WERI-Rb-1 (cell line): ENCODE measurements around the gene DHRS13.

Experiments used
- DNase-seq: peaks from one replicate; pipeline ENCODE4 v3.0.0-alpha.2; 2020
- H3K27ac ChIP-seq: fragments of 250-450 bp; sonication (Bioruptor Pico); 2 replicates; pipeline ENCODE4 v1.5.1; 2020; ENCODE audit warnings: mild to moderate bottlenecking, moderate library complexity
- H3K27me3 ChIP-seq: fragments of 250-450 bp; sonication (Bioruptor Pico); 2 replicates; pipeline ENCODE4 v1.5.1; 2021; ENCODE audit warnings: mild to moderate bottlenecking, low read depth, moderate library complexity; ENCODE audit not compliant: insufficient read depth, severe bottlenecking
- H3K36me3 ChIP-seq: fragments of 250-450 bp; sonication (Bioruptor Pico); 2 replicates; pipeline ENCODE4 v1.5.1; 2020; ENCODE audit warnings: mild to moderate bottlenecking, moderate library complexity
- H3K4me3 ChIP-seq: 2 replicates; pipeline ENCODE4 v1.5.1; 2011; ENCODE audit warnings: low read depth, mild to moderate bottlenecking, control low read depth, low read length
- H3K9me3 ChIP-seq: fragments of 250-450 bp; sonication (Bioruptor Pico); 2 replicates; pipeline ENCODE4 v1.5.1; 2021; ENCODE audit warnings: mild to moderate bottlenecking, moderate library complexity; ENCODE audit not compliant: severe bottlenecking
- CTCF ChIP-seq: IDR thresholded peaks from 2 replicates; pipeline ENCODE4 v1.5.1; 2011; ENCODE audit warnings: low read depth, mild to moderate bottlenecking, control low read depth, inconsistent platforms, low read length

DHRS13 gene

GRCh38 chr17:28928061-28928460, 25.2 kb upstream of the DHRS13 start:
- H3K27ac ChIP-seq, result no peak overlapping the region
- H3K36me3 ChIP-seq, result peaks cover 54% of the 10 kb centered on the region

GRCh38 chr17:28926786-28927185, 23.9 kb upstream of the DHRS13 start:
- Histone ChIP-seq H3K27me3 (no peaks in the 10 kb centered on the region), H3K27ac (no peak overlapping the region), H3K4me3 (no peak overlapping the region), H3K9me3 (no peaks in the 10 kb centered on the region), H3K36me3 (peaks cover 64% of the 10 kb centered on the region)
- no peak for DNase-seq
- no peak for TF ChIP-seq CTCF

More at GRCh38 chr17:28928061-28928460, 25.2 kb upstream of the DHRS13 start:
- Histone ChIP-seq H3K4me3 (no peak overlapping the region), H3K27me3 (no peaks in the 10 kb centered on the region), H3K9me3 (no peaks in the 10 kb centered on the region)
- no peak for DNase-seq
- no peak for TF ChIP-seq CTCF

DNA sequence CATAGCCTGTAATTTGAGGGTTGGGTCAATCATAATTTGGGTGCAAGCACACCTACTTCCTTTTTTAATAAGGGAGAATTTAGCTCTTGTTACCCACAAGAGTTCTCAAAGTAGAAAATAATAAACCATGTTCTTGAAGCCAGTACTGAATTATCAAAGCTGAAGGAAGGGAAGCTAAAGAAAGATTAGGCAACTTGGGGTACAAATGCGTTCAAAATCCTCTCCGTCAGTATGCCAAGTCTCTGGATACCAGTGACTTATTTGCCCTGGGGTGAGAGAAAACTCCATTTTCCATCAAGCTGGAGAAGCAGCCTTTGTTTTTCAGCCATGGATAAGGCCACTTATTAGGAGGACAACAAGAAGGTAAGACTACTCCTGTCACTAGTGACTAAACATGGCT, 23.5 kb upstream of the DHRS13 start:
- Histone ChIP-seq H3K27ac (no peak overlapping the region), H3K36me3 (peaks cover 67% of the 10 kb centered on the region)
- no peak for TF ChIP-seq CTCF

GRCh38 chr17:28925912-28926365, 23.1 kb upstream of the DHRS13 start:
- peaks cover 71% of the 10 kb centered on the region for H3K36me3 ChIP-seq
- no peaks in the 10 kb centered on the region for H3K27me3 ChIP-seq
- no peak for DNase-seq
- H3K9me3 ChIP-seq, result no peaks in the 10 kb centered on the region
- no peak overlapping the region for H3K4me3 ChIP-seq
- no peak for TF ChIP-seq CTCF
- no peak overlapping the region for H3K27ac ChIP-seq

More for the DNA sequence above, 23.5 kb upstream of the DHRS13 start:
- Histone ChIP-seq H3K4me3 (no peak overlapping the region), H3K9me3 (no peaks in the 10 kb centered on the region), H3K27me3 (no peaks in the 10 kb centered on the region)
- DNase-seq, result no peak

DNA sequence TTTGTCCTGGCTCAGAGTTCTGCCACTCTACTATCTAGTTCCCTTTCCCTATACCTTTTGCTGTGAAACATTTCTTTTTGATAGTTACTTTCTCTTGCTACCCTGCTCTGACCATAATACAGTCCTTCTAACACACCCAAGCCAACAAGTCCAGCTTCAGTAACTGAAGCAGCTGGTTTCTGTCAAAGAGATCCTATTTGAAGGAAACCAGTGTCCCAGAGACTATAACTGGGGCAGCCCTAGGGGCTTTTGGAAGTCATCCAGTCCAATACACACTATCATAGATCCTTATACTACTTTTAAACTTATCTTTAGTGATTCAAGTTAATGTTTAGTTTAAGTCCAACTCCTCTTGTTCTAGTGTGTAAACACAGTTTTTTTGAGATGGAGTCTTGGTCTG, 17.3 kb upstream of the DHRS13 start:
- H3K9me3 ChIP-seq, result no peaks in the 10 kb centered on the region
- no peak overlapping the region; the same call in 1 of the 2 replicates for H3K27ac ChIP-seq
- TF ChIP-seq CTCF, result no peak
- no peak for DNase-seq
- no peak overlapping the region for H3K4me3 ChIP-seq
- H3K27me3 ChIP-seq, result no peaks in the 10 kb centered on the region
- H3K36me3 ChIP-seq, result peaks cover 96% of the 10 kb centered on the region

GRCh38 chr17:28918295-28918694, 15.4 kb upstream of the DHRS13 start:
- TF ChIP-seq CTCF, result no peak
- Histone ChIP-seq H3K36me3 (peaks cover 98% of the 10 kb centered on the region), H3K9me3 (no peaks in the 10 kb centered on the region), H3K27me3 (no peaks in the 10 kb centered on the region), H3K27ac (no peak overlapping the region), H3K4me3 (no peak overlapping the region)
- DNase-seq, result no peak
